NT2/D1 (cell line): ENCODE results near the gene FOXP1.

Experiments
- SUZ12 ChIP-seq: IDR thresholded peaks from 2 replicates; pipeline ENCODE4 v1.6.1; 2011; ENCODE audit not compliant: insufficient read length, insufficient read depth; ENCODE audit errors: extremely low read depth
- YY1 ChIP-seq: IDR thresholded peaks from 2 replicates; pipeline ENCODE4 v1.6.1; 2011; ENCODE audit not compliant: insufficient read length, insufficient read depth
- ZNF274 ChIP-seq: IDR thresholded peaks from 2 replicates; pipeline ENCODE4 v1.6.1; 2011; ENCODE audit warnings: mild to moderate bottlenecking, low read depth, low read length

GRCh38 chr3:71315431-71315830, 268.1 kb downstream of the FOXP1 start:
- TF ChIP-seq YY1 (no peak), SUZ12 (no peak), ZNF274 (no peak)
